GM19328 (cell line): Measurements from ENCODE around the gene PPCS.
A peak's percentile ranks its signal among the peaks of the same experiment; 100 is the strongest.
"Not testable (repeated sequence)": the region's sequence is repeated elsewhere in the genome, so short reads cannot be mapped to it uniquely, and the experiment has no call there.

Experiments
- ATAC-seq: cut with Tn5 transposase; IDR thresholded peaks from one replicate; pipeline ENCODE4 v1.9.1; 2021; ENCODE audit warnings: mild to moderate bottlenecking, moderate library complexity; ENCODE audit not compliant: unreplicated experiment

PPCS gene

GRCh38 chr1:42450061-42450460, 6.3 kb upstream of the PPCS start:
- ATAC-seq, result no peak

GRCh38 chr1:42453386-42453785, 3.0 kb upstream of the PPCS start:
- no peak for ATAC-seq

- ATAC-seq, result no peak
Measured at GRCh38 chr1:42454403-42454802, 1.9 kb upstream of the PPCS start.

- ATAC-seq, result peak; percentile 43
Measured at GRCh38 chr1:42456754-42457089, 379 bp downstream of the PPCS start.

- ATAC-seq, result no peak
Measured at GRCh38 chr1:42461196-42461595, 4.9 kb downstream of the PPCS start.

GRCh38 chr1:42462828-42463763, 6.8 kb downstream of the PPCS start, which contains the start of gene CCDC30:
TSS of gene CCDC30 (plus strand) at chr1:42463286. CDS start at chr1:42480552, 17,266 bp downstream.
- peak; percentile 99 for ATAC-seq

GRCh38 chr1:42463921-42464320, 7.6 kb downstream of the PPCS start:
- no peak for ATAC-seq

GRCh38 chr1:42466030-42466429, 9.7 kb downstream of the PPCS start:
- no peak for ATAC-seq

- no peak for ATAC-seq
Measured at GRCh38 chr1:42469727-42470126, 13.4 kb downstream of the PPCS start.

- ATAC-seq, result no peak
Measured at GRCh38 chr1:42476605-42477004, 20.3 kb downstream of the PPCS start.

GRCh38 chr1:42477354-42477753, 21.0 kb downstream of the PPCS start:
- ATAC-seq, result not testable (repeated sequence)

- ATAC-seq, result no peak
Measured at GRCh38 chr1:42477775-42478174, 21.4 kb downstream of the PPCS start.

GRCh38 chr1:42479621-42480020, 23.3 kb downstream of the PPCS start:
- ATAC-seq, result no peak

GRCh38 chr1:42480921-42481320, 24.6 kb downstream of the PPCS start:
- no peak for ATAC-seq

GRCh38 chr1:42482635-42483153, 26.4 kb downstream of the PPCS start:
- no peak for ATAC-seq

GRCh38 chr1:42484382-42484781, 28.0 kb downstream of the PPCS start:
- no peak for ATAC-seq

- ATAC-seq, result no peak
Measured at GRCh38 chr1:42490237-42490636, 33.9 kb downstream of the PPCS start.

- not testable (repeated sequence) for ATAC-seq
Measured at GRCh38 chr1:42502031-42502430, 45.7 kb downstream of the PPCS start.

- ATAC-seq, result no peak
Measured at GRCh38 chr1:42504535-42505128, 48.3 kb downstream of the PPCS start.

GRCh38 chr1:42506576-42506975, 50.2 kb downstream of the PPCS start:
- no peak for ATAC-seq
